Testis (tissue), 2 donors: ENCODE results near the gene MED25.

Experiments used
- POLR2A ChIP-seq: fragments of 450-650 bp; IDR thresholded peaks from one replicate; pipeline ENCODE4 v1.6.1; 2017; ENCODE audit warnings: antibody characterized with exemption, mild to moderate bottlenecking, moderate library complexity
- TF ChIP-seq, protein P1 (sequence below), 3 experiments: fragments of 450-650 bp in 2 of 3; fragments of 200-600 bp in 1 of 3; sonication (generic) in 1 of 3; IDR thresholded peaks; one replicate each; pipeline ENCODE4 v1.5.1; 2016 to 2019; ENCODE audit warnings: antibody characterized with exemption in 3 of 3, mild to moderate bottlenecking in 2 of 3, moderate library complexity in 1 of 3

DNA sequence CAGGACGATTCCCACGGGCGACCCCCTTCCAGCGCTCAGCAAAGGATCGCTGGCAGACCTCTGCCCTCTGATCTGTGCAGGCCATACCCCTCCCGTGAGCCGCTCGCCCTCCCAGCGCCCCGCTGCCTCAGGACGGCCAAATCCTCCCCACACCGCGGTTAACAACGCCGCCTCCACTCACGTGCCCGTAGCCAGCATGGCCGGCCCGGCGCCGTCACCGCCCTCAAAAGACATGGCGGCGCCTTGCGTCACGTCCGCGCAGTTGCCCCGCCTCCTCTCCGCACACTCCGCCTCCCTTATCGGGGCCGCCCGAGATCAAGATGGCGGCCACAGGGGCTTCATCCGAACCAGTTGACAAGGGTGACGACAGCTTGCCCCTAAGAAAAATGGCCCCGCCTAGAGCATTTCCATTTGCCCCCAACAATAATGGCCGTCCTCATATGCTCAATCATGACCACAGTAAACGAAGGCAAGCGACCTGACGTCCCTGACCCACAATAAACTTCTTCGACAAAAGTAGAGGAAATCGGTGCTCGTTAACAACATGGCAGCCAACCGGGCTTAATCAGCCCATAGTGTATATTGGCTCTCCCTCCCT is 58.4 kb downstream of the MED25 start:
- TF ChIP-seq, protein P1, sequence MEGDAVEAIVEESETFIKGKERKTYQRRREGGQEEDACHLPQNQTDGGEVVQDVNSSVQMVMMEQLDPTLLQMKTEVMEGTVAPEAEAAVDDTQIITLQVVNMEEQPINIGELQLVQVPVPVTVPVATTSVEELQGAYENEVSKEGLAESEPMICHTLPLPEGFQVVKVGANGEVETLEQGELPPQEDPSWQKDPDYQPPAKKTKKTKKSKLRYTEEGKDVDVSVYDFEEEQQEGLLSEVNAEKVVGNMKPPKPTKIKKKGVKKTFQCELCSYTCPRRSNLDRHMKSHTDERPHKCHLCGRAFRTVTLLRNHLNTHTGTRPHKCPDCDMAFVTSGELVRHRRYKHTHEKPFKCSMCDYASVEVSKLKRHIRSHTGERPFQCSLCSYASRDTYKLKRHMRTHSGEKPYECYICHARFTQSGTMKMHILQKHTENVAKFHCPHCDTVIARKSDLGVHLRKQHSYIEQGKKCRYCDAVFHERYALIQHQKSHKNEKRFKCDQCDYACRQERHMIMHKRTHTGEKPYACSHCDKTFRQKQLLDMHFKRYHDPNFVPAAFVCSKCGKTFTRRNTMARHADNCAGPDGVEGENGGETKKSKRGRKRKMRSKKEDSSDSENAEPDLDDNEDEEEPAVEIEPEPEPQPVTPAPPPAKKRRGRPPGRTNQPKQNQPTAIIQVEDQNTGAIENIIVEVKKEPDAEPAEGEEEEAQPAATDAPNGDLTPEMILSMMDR (IDR thresholded peaks at IDR 0.05): no peak
- no peak for TF ChIP-seq POLR2A
